Measurements from ENCODE around the gene SKAP2. TPM values are rescaled to one million over a fixed set of nuclear protein-coding genes. Genes with fewer than 3 reads are reported as not detected.

Gene SKAP2
- total RNA-seq, 2 experiments from 2014 or later, result 7.0 to 8.1 TPM

DNA sequence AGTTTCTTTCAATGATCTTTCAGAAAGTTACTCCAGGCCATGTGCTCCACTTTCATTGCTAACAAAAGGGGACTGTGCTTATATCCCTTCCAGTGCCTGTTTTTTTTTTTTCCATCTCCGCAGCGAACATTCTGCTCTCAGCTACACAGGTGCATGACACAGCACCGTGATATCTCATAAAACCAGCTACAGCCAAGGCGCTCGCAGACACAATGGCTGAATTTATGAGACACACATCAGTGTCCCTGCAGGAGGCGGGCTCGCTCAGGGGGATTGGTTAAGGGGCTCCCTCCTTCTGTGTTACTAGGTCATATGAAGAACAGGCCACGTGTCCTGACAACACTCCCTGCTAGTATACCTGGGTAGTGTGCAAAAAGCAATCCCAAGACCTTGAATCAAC is 245.5 kb downstream of the SKAP2 start:
- H3K36me3 Mint-ChIP-seq (ENCODE audit: low read depth), result no peaks in the 10 kb centered on the region
- ATAC-seq (no peak), DNase-seq (no peak)
- intact Hi-C loops (cut with micrococcal nuclease), result no loop called here
- H3K27me3 Mint-ChIP-seq, result peaks cover 2% of the 10 kb centered on the region
- no peaks in the 10 kb centered on the region for H3K4me1 Mint-ChIP-seq (ENCODE audit: low read depth)
- no peak overlapping the region for H3K27ac Mint-ChIP-seq
- ChIA-PET POLR2A (no interaction called here), CTCF (no interaction called here)
- H3K4me3 Mint-ChIP-seq, result no peak overlapping the region
- TF ChIP-seq, protein P1, sequence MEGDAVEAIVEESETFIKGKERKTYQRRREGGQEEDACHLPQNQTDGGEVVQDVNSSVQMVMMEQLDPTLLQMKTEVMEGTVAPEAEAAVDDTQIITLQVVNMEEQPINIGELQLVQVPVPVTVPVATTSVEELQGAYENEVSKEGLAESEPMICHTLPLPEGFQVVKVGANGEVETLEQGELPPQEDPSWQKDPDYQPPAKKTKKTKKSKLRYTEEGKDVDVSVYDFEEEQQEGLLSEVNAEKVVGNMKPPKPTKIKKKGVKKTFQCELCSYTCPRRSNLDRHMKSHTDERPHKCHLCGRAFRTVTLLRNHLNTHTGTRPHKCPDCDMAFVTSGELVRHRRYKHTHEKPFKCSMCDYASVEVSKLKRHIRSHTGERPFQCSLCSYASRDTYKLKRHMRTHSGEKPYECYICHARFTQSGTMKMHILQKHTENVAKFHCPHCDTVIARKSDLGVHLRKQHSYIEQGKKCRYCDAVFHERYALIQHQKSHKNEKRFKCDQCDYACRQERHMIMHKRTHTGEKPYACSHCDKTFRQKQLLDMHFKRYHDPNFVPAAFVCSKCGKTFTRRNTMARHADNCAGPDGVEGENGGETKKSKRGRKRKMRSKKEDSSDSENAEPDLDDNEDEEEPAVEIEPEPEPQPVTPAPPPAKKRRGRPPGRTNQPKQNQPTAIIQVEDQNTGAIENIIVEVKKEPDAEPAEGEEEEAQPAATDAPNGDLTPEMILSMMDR (IDR thresholded peaks at IDR 0.05), result no peak
- no peaks in the 10 kb centered on the region for H3K9me3 Mint-ChIP-seq

DNA sequence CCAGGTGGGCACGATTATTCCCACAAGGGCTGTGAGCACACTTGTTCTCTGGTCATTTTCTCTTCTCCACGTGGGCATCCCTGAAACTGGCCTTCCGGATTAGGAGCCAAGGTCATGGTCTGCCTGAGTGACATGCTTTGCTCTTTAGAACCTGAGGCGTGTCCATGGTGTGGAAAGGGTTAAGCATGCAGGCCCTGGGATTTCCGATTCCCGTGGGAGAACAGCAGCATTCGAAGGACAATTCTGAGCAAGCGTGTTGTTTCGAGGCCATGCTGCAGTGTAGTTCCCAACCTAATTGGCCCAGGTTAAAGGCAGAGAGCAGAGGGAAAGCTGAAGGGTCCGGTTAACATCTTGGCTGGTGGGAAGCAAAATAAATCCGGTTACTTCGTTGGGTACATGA is 245.9 kb downstream of the SKAP2 start:
- intact Hi-C loops (cut with micrococcal nuclease), result no loop called here
- H3K36me3 Mint-ChIP-seq (ENCODE audit: low read depth), result no peaks in the 10 kb centered on the region
- CTCF ChIA-PET, result no interaction called here
- H3K27me3 Mint-ChIP-seq, result peaks cover 2% of the 10 kb centered on the region
- POLR2A ChIA-PET, result no interaction called here
- no peak overlapping the region for H3K27ac Mint-ChIP-seq
- no peaks in the 10 kb centered on the region for H3K4me1 Mint-ChIP-seq (ENCODE audit: low read depth)
- TF ChIP-seq, protein P1 (IDR thresholded peaks at IDR 0.05), result no peak
- no peaks in the 10 kb centered on the region for H3K9me3 Mint-ChIP-seq
- no peak overlapping the region for H3K4me3 Mint-ChIP-seq
- ATAC-seq (no peak), DNase-seq (no peak)

Other genes starting within 250 kb of the SKAP2 start
- gene HOXA1, start 231.4 kb upstream of the SKAP2 start, total RNA-seq, result under 1 TPM; 0.25 TPM
- gene HOXA2, start 238.1 kb upstream of the SKAP2 start, total RNA-seq, result not detected

Data from activated CD8-positive, alpha-beta T cell treated with anti-CD3 and anti-CD28 coated beads for 36 hours (primary cell).